Gastroesophageal sphincter (tissue), 3 donors: ENCODE data around the gene ARF1.

Experiments used
- EP300 ChIP-seq: sonication (generic); formaldehyde crosslinking; IDR thresholded peaks from one replicate; pipeline ENCODE4 v1.6.1; 2017; ENCODE audit warnings: antibody characterized with exemption, mild to moderate bottlenecking
- POLR2A ChIP-seq, 2 donors: fragments of 450-650 bp; IDR thresholded peaks; one replicate each; pipeline ENCODE4 v1.6.1; 2017; ENCODE audit warnings: antibody characterized with exemption in 2 of 2, mild to moderate bottlenecking in 2 of 2, moderate library complexity in 1 of 2
- TF ChIP-seq, protein P1 (sequence below), 4 experiments: fragments of 200-600 bp in 2 of 4; fragments of 450-650 bp in 2 of 4; sonication (generic) in 1 of 4; IDR thresholded peaks; one replicate each; pipeline ENCODE4 v1.5.1; 2017 to 2019; ENCODE audit warnings: antibody characterized with exemption in 4 of 4, mild to moderate bottlenecking in 2 of 4, moderate library complexity in 2 of 4

DNA sequence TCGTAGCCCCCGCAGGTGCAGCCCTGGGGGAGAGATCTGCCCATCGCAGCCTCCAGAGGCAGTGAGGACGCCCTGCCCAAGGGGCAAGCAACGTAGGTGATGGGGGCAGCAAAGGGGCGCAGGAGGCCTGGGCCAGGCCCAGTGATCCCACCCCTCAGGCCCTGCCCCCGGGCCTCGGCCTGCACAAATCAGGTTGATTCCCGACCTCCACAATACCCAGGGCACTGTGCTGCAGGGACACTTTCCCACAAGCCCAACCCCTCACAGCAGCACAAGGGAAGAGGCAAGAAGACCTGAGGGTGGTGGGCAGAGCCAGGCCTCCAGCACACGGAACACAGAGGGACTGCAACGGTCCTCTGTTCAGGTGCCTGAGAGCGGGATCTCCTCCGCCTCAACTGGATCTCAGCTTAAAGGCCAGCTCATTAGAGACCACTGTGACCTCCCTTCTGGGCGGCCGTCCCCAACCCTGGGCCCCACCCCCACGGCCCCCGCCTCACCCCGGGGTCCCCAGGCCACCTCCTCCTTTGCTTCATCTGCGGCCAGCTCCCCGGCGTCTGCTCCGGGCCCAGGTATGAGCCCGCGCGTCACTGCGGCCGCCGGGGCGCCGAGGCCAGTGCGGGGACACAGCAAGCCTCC, 812 bp upstream of the ARF1 start:
- TF ChIP-seq, protein P1, sequence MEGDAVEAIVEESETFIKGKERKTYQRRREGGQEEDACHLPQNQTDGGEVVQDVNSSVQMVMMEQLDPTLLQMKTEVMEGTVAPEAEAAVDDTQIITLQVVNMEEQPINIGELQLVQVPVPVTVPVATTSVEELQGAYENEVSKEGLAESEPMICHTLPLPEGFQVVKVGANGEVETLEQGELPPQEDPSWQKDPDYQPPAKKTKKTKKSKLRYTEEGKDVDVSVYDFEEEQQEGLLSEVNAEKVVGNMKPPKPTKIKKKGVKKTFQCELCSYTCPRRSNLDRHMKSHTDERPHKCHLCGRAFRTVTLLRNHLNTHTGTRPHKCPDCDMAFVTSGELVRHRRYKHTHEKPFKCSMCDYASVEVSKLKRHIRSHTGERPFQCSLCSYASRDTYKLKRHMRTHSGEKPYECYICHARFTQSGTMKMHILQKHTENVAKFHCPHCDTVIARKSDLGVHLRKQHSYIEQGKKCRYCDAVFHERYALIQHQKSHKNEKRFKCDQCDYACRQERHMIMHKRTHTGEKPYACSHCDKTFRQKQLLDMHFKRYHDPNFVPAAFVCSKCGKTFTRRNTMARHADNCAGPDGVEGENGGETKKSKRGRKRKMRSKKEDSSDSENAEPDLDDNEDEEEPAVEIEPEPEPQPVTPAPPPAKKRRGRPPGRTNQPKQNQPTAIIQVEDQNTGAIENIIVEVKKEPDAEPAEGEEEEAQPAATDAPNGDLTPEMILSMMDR (IDR thresholded peaks at IDR 0.05), result no peak
- no peak for TF ChIP-seq POLR2A (IDR thresholded peaks at IDR 0.05)
- TF ChIP-seq EP300, result no peak
